GM12878 (cell line): ENCODE measurements around the gene SH2B2. TPM values are rescaled to one million over a fixed set of nuclear protein-coding genes. Genes with fewer than 3 reads are reported as not detected.

ENCODE experiments used
- ATAC-seq: fragments of 200-7000 bp; cut with Tn5 transposase; 3 replicates; pipeline ENCODE4 v1.9.1; 2020; ENCODE audit warnings: mild to moderate bottlenecking, moderate library complexity
- BruUV-seq: library from RNA; stranded (reverse); fragments of 400-500 nt; replicated peaks from 2 replicates; lab custom pipeline; 2021; lab: Mats Ljungman, UMichigan
- CTCF ChIA-PET: fragments of 300-600 bp; sonication (Branson Sonifier 250); formaldehyde crosslinking; extraction: SDS; loops from one replicate; lab custom pipeline; 2021; ENCODE audit warnings: inconsistent platforms; lab: Yijun Ruan, JAX
- POLR2A ChIA-PET: fragments of 350-600 bp; formaldehyde crosslinking; extraction: SDS; loops from one replicate; lab custom pipeline; 2021; ENCODE audit warnings: inconsistent platforms; lab: Charles Lee
- RAD21 ChIA-PET: fragments of 300-600 bp; sonication (Branson Sonifier 250); formaldehyde crosslinking; loops from one replicate; lab custom pipeline; 2023; ENCODE audit warnings: antibody characterized with exemption; ENCODE audit not compliant: unreplicated experiment; lab: Charles Lee
- SMC1A ChIA-PET: fragments of 300-600 bp; sonication (Branson Sonifier 250); formaldehyde crosslinking; loops from one replicate; lab custom pipeline; 2023; ENCODE audit not compliant: unreplicated experiment, uncharacterized antibody; lab: Charles Lee
- DNase-seq: peaks from one replicate; pipeline ENCODE4 v3.0.0-alpha.2; 2011; ENCODE audit warnings: low read depth, low spot score
- FAIRE-seq: peaks from 3 replicates; lab custom pipeline; 2011; peaks lifted over from hg19 to GRCh38; lab: Jason Lieb, UNC
- H2AFZ ChIP-seq: 2 replicates; pipeline ENCODE4 v1.6.0; 2011; ENCODE audit warnings: low read depth, low read length, control low read depth; ENCODE audit not compliant: control insufficient read depth
- H3K27ac ChIP-seq: 2 replicates; pipeline ENCODE4 v1.5.1; 2011; ENCODE audit warnings: control low read depth; ENCODE audit not compliant: control insufficient read depth, insufficient read depth
- H3K27me3 ChIP-seq, 2 experiments: replicated peaks in 1 of 2; 2 replicates each; pipeline versions ENCODE4 v1.6.0 to v1.6.1; 2011; ENCODE audit warnings: low read length in 1 of 2; ENCODE audit not compliant: control insufficient read depth in 2 of 2, insufficient read depth in 2 of 2
- H3K36me3 ChIP-seq, 2 experiments: 2 replicates each; pipeline ENCODE4 v1.5.1; 2011; ENCODE audit warnings: low read length in 1 of 2; ENCODE audit not compliant: control insufficient read depth in 2 of 2, insufficient read depth in 2 of 2
- H3K4me1 ChIP-seq: 2 replicates; pipeline ENCODE4 v1.6.1; 2011; ENCODE audit warnings: mild to moderate bottlenecking, low read length, moderate library complexity, mixed read lengths; ENCODE audit not compliant: control insufficient read depth, insufficient read depth
- H3K4me2 ChIP-seq: 2 replicates; pipeline ENCODE4 v1.6.0; 2011; ENCODE audit warnings: control low read depth; ENCODE audit not compliant: control insufficient read depth, insufficient read depth
- H3K4me3 ChIP-seq: fragments of 200-600 bp; sonication (generic); 2 replicates; pipeline ENCODE4 v1.5.1; 2016
- H3K79me2 ChIP-seq: 2 replicates; pipeline ENCODE4 v1.6.0; 2011; ENCODE audit warnings: low read length; ENCODE audit not compliant: control insufficient read depth, insufficient read depth
- H3K9ac ChIP-seq: 2 replicates; pipeline ENCODE4 v1.8.0; 2011; ENCODE audit warnings: low read length, control low read depth, mixed read lengths; ENCODE audit not compliant: control insufficient read depth, insufficient read depth
- H3K9me3 ChIP-seq: replicated peaks from 3 replicates; pipeline ENCODE4 v1.5.1; 2011; ENCODE audit warnings: mild to moderate bottlenecking, low read length; ENCODE audit not compliant: control insufficient read depth, insufficient read depth
- H4K20me1 ChIP-seq: 2 replicates; pipeline ENCODE4 v1.6.0; 2011; ENCODE audit not compliant: control insufficient read depth, insufficient read depth
- CREM ChIP-seq: IDR thresholded peaks from 2 replicates; pipeline ENCODE4 v1.6.1; 2014; ENCODE audit warnings: antibody characterized with exemption, low read depth
- IKZF2 ChIP-seq, 2 experiments: fragments of 450-650 bp; IDR thresholded peaks; 2 replicates each; pipeline ENCODE4 v1.6.1; 2017; ENCODE audit warnings: mild to moderate bottlenecking in 2 of 2, moderate library complexity in 2 of 2
- KDM1A ChIP-seq: fragments of 200-600 bp; sonication (generic); IDR thresholded peaks from 2 replicates; pipeline ENCODE4 v1.6.1; 2016; ENCODE audit warnings: borderline replicate concordance
- POLR2A ChIP-seq: IDR thresholded peaks from 2 replicates; pipeline ENCODE4 v1.6.1; 2011; ENCODE audit warnings: low read depth, mild to moderate bottlenecking, low read length
- PRDM15 ChIP-seq: fragments of 450-650 bp; formaldehyde crosslinking; IDR thresholded peaks from 2 replicates; pipeline ENCODE4 v1.4.0; 2020; ENCODE audit warnings: mild to moderate bottlenecking, moderate library complexity
- RELB ChIP-seq: fragments of 450-650 bp; IDR thresholded peaks from 2 replicates; pipeline ENCODE4 v1.6.1; 2017; ENCODE audit warnings: low read depth, mild to moderate bottlenecking, moderate library complexity
- ZBTB40 ChIP-seq: fragments of 450-650 bp; IDR thresholded peaks from 2 replicates; pipeline ENCODE4 v1.6.1; 2016; ENCODE audit warnings: mild to moderate bottlenecking, moderate library complexity, borderline replicate concordance
- WGBS: methylation state at CpG from one replicate; pipeline ENCODE4 v1.1.6; 2016; ENCODE audit warnings: low lambda C conversion rate; ENCODE audit not compliant: insufficient replicate concordance, insufficient coverage; ENCODE audit errors: missing lambda C conversion rate; 5-methylcytosine and 5-hydroxymethylcytosine counted together
- in situ Hi-C: fragments of 300-500 bp; cut with MboI; formaldehyde crosslinking; loops from 9 replicates; pipeline ENCODE4 v1.14.3; 2018; ENCODE audit warnings: mixed read lengths
- intact Hi-C: fragments of 100-400 bp; cut with micrococcal nuclease; formaldehyde crosslinking; loops from one replicate; pipeline ENCODE4 v1.14.2; 2022; ENCODE audit not compliant: unreplicated experiment
- polyA plus RNA-seq, 11 experiments: library from polyadenylated mRNA; depleted of rRNA in 4 of 11; unstranded in 6 of 11; stranded (reverse) in 5 of 11; fragments of >200 nt; fragmentation: Nextera tagmentation in 4 of 11; fragmentation: Illumina TruSeq in 1 of 11; extraction: Ambion mirVana in 4 of 11; extraction: Trizol in 1 of 11; gene quantifications; 1 replicate in 1 of 11; 2 replicates in 10 of 11; pipeline versions ENCODE4 v1.2.1 to v1.2.3, GENCODE V29; 2011 to 2016; ENCODE audit warnings: inconsistent platforms in 2 of 11, missing spikeins in 2 of 11, low read depth in 1 of 11
- total RNA-seq, 4 experiments: library from RNA; depleted of rRNA in 3 of 4; stranded (reverse); fragments of >200 nt in 3 of 4; fragmentation: Illumina TruSeq in 1 of 4; extraction: Trizol in 1 of 4; gene quantifications; 2 replicates each; pipeline versions ENCODE4 v1.2.1 to v1.2.3, GENCODE V29; 2013 to 2021

The SH2B2 gene
- total and polyA plus RNA-seq, 10 of the 15 experiments (the other 5 are each of a cell fraction or from before 2014, with no cell fraction given) = 0.13 to 55.1 (median 7.4) TPM; not detected in 1

- TF ChIP-seq RELB = peak; percentile 18; the same call in 1 of the 2 replicates
Measured at GRCh38 chr7:102287111-102287980, 678 bp downstream of the SH2B2 start (continued).

- in situ Hi-C loops = loop anchor here (5.0 kb wide), 1 partner anchor 164 kb away; no protein-coding TSS in a partner anchor
- FAIRE-seq (no peak), DNase-seq (no peak), ATAC-seq (no peak)
- CTCF ChIA-PET = interaction anchor here (0.6 to 5.7 kb wide), 16 partner anchors 9 to 117 kb away, joined by 3 to 62 read pairs (median 4); partner anchors contain the start of gene PRKRIP1
- Histone ChIP-seq H4K20me1 (no peaks in the 10 kb centered on the region), H3K27me3 (no peaks in the 10 kb centered on the region), H2AFZ (no peak overlapping the region), H3K4me2 (peak overlapping the region; percentile 75), H3K4me3 (peak overlapping the region; percentile 67), H3K36me3 (no peaks in the 10 kb centered on the region; a peak in 1 of 4 replicates), H3K79me2 (peaks cover 53% of the 10 kb centered on the region), H3K27ac (peak overlapping the region; percentile 70), H3K4me1 (peaks cover 65% of the 10 kb centered on the region), H3K9me3 (no peaks in the 10 kb centered on the region), H3K9ac (peak overlapping the region; percentile 72)
- RAD21 ChIA-PET = interaction anchor here (1.0 to 6.0 kb wide), 8 partner anchors 8 to 108 kb away, joined by 3 to 121 read pairs (median 10); partner anchors contain the start of gene PRKRIP1
- no TSS peak for BruUV-seq
- SMC1A ChIA-PET = interaction anchor here (0.6 to 6.8 kb wide), 10 partner anchors 17 to 153 kb away, joined by 3 to 91 read pairs (median 5); no protein-coding TSS in a partner anchor
- intact Hi-C loops = loop anchor here (1.0 to 5.0 kb wide), 2 partner anchors 19 to 179 kb away; no protein-coding TSS in a partner anchor
- WGBS = 0% methylated on average over 5 of the region's 5 CpGs
- POLR2A ChIA-PET = interaction anchor here (1.1 to 3.9 kb wide), 6 partner anchors 11 to 108 kb away, joined by 3 to 34 read pairs (median 4); partner anchors contain the start of gene PRKRIP1
- TF ChIP-seq PRDM15 (CRISPR knock-in tag) (no peak), CREM (no peak), ZBTB40 (no peak), IKZF2 (IDR thresholded peaks at IDR 0.05) (peak; percentile 15 to 54; a peak in 1 of 4 replicates), KDM1A (no peak), POLR2A (no peak)
Measured at GRCh38 chr7:102287981-102288278, 1.3 kb downstream of the SH2B2 start.
